T1000 (cell line): Measurements from ENCODE around the gene TRABD2B.

Experiments used
- DNase-seq: peaks from one replicate; lab custom pipeline; 2025; ENCODE audit warnings: mixed read lengths; lab: John Stamatoyannopoulos, UW

The TRABD2B gene

DNA sequence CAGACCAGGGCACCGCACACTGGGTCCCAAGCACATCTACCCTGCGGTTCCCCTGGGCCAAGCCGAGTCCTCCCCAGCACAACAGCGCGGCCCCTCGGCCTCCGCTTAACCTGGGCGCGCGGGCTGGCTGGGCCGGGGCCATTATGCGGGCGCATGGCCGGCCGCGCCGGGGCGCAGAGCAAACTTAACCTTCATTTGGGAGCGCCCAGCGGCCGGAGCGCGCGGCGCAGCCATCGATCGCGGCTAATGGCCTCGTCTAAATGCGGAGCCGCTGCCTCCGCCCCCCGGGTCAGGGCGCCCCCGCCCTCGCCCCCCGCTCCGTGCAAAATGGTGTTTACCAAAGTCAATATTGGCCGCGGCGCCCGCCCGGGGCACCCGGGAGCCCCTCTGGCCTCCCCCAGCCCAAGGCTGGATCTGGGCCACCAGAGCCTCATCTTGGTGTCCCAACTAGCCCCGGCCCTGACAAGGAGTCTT, 272.1 kb downstream of the TRABD2B start:
- no peak for DNase-seq

GRCh38 chr1:47724432-47724999, 272.7 kb downstream of the TRABD2B start:
- no peak for DNase-seq

DNA sequence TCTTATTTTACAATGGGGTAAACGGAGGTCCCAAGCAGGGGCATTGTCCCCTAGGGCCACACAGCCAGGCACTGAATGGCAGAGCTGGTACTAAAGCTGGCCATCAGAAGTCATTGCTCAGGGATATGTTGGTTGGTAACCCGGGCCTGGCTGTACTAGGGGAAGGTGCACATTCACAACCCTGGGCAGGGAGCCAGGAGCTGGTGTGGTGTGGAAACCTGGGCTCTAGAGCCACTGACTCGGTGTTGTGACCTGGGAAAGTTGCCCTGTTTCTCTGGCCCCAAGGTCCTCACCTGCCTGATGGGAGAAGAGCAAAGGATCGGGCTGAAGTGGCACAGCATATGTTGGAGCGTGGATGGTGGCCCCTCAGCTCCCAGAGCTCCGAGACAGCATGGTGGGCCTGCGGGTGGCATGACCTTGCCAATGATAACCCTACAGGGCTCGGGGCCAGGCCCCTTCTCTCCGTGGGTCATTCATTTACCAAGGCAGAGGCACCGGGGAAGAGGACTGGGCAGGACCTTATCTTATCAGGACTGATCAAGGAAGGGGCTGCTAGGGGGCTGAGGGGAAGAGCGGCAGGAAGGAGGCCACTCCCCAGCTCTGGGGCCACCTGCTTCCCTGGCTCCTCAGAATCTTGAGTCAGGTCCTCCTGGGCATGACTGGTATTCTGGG, 274.1 kb downstream of the TRABD2B start:
- no peak for DNase-seq

- no peak for DNase-seq
Measured at GRCh38 chr1:47722101-47722500, 275.1 kb downstream of the TRABD2B start.

GRCh38 chr1:47720111-47720510, 277.1 kb downstream of the TRABD2B start:
- no peak for DNase-seq

DNA sequence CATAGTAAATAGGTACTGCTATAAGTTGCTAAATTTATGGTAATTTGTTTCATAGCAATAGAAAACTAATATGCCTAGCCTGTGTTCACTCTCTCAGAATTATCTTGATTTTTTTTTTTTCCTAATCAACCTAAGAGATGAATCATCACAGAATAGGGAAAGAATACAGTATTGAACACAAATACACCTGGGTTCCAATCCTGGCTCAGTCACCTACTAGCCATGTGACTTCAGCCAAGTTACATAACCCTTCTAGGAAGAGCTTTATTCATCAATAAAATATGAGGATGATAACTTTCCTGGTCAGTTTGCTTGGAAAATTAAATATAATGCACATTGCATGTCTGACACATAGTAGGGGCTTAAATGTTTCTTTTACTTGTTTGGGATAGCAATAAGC, 279.8 kb downstream of the TRABD2B start:
- no peak for DNase-seq

DNA sequence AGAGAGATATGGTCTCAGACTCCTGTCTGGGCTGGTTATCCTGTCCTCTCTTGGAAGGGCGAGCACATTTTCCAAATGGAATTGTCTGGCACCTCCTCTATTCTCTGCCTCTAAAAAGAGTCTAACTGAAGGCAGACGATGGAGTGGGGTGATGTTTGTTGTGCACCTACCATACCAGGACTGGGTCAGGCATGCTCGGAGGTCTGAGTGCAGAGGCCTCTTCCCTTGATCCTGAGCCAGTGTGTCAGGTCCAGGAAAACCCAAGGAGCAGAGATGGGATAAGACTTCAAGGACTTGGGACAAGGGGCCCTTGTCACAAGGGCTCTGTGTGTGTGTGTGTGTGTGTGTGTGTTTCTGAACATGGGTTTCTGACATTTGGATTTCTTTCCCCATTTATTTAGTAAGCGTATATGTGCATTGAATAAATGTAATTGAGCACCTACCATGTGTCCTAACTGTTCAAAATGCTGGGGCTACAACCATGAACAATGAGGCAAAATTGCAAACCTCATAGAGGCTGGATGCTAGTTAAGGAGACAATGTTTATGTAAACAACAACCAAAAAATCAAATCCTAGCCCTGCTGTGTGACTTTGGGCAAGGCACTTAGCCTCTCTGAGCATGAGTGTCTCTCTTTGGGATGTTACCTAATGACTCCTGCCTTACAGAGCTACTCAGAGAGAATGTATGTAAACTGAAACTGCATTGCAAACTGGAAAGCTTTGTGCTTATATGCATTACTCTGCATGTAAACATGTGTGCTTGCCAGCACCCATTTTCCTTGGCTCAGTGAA, 283.0 kb downstream of the TRABD2B start:
- no peak for DNase-seq

GRCh38 chr1:47713333-47713953, 283.7 kb downstream of the TRABD2B start:
- DNase-seq = no peak

GRCh38 chr1:47712596-47713299, 284.4 kb downstream of the TRABD2B start:
- DNase-seq = no peak

- DNase-seq = no peak
Measured at GRCh38 chr1:47711848-47712492, 285.2 kb downstream of the TRABD2B start.

DNA sequence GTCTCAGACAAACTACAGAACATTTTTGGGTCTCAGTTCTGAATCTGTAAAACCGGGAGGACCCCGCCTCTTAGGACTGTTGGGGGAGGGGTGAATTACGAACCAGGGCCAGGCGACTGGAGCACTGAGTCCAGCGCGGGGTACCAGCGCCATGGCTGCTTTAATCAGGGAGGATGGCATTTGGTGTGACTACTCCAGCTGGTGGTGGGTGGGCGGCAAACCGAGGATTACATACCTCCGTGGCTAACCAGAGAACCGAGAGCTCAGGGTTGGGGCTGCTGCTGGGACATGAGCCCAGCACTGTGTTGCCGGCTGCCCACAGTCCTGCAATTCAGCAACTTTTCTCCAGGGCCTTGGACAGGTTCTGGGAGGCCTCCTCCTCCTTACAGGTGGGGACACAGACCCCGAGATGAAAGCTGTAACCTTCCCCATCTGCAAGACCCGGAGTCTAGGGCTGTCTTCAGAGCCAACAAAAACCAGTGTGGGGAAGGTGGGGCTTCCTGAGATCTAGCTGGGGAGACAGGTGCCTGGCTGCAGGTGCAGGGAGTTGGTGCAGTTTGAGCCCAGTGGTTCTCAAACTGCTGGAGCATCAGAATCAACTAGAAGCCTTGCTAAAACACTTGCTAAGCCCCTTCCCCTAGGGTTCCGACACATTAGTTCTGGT, 285.9 kb downstream of the TRABD2B start:
- no peak for DNase-seq
